HCT116 (cell line): ENCODE measurements around the gene PPP1R14C. TPM values are rescaled to one million over a fixed set of nuclear protein-coding genes. Genes with fewer than 3 reads are reported as not detected.

Experiments used
- ATAC-seq: fragments of 200-7000 bp; cut with Tn5 transposase; 2 replicates; pipeline ENCODE4 v1.9.1; 2020; ENCODE audit warnings: mild to moderate bottlenecking, moderate library complexity
- BruUV-seq: library from RNA; stranded (reverse); fragments of 400-500 nt; replicated peaks from 2 replicates; lab custom pipeline; 2021; lab: Mats Ljungman, UMichigan
- CTCF ChIA-PET: fragments of 300-600 bp; sonication (Branson Sonifier 250); formaldehyde crosslinking; loops from one replicate; lab custom pipeline; 2021; ENCODE audit warnings: antibody characterized with exemption; lab: Charles Lee
- POLR2A ChIA-PET: fragments of 300-600, 350-600 bp; sonication (Branson Sonifier 250); formaldehyde crosslinking; loops from one replicate; lab custom pipeline; 2021; ENCODE audit warnings: antibody characterized with exemption; lab: Charles Lee
- RAD21 ChIA-PET, 2 experiments: fragments of 300-600 bp; sonication (Branson Sonifier 250); formaldehyde crosslinking; loops; one replicate each; lab custom pipeline; 2023; ENCODE audit warnings: low total read pairs in 2 of 2; ENCODE audit not compliant: uncharacterized antibody in 2 of 2, unreplicated experiment in 2 of 2, low non-redundant PET in 1 of 2; lab: Charles Lee
- DNase-seq: peaks from one replicate; pipeline ENCODE4 v3.0.0-alpha.2; 2010; ENCODE audit warnings: low read depth, low spot score
- H2AFZ ChIP-seq: fragments of 200-600 bp; shearing (Covaris generic), sonication (generic); 2 replicates; pipeline ENCODE4 v1.6.1; 2017; ENCODE audit warnings: low read depth, mixed run types, mixed read lengths, antibody characterized with exemption, low read length; ENCODE audit not compliant: poor library complexity, severe bottlenecking
- H3K27ac ChIP-seq: 2 replicates; pipeline ENCODE4 v1.5.1; 2012; ENCODE audit warnings: low read depth, low read length
- H3K27me3 ChIP-seq: fragments of 200-600 bp; sonication (generic); 2 replicates; pipeline ENCODE4 v1.6.1; 2016; ENCODE audit warnings: mixed run types, low read length, mixed read lengths; ENCODE audit not compliant: insufficient read depth
- H3K36me3 ChIP-seq, 2 experiments: fragments of 200-500 bp in 1 of 2; fragments of 200-600 bp in 1 of 2; sonication (Bioruptor generic) in 1 of 2; sonication (generic) in 1 of 2; 2 replicates each; pipeline versions ENCODE4 v1.5.1 to v1.6.1; 2014 to 2016; ENCODE audit warnings: low read length in 2 of 2, inconsistent platforms in 1 of 2, mixed read lengths in 1 of 2, mixed run types in 1 of 2; ENCODE audit not compliant: insufficient read depth in 2 of 2, control insufficient read depth in 1 of 2
- H3K4me1 ChIP-seq, 2 experiments: fragments of 200-600 bp in 1 of 2; sonication (generic) in 1 of 2; 2 replicates each; pipeline versions ENCODE4 v1.5.1 to v1.6.1; 2012 to 2017; ENCODE audit warnings: low read length in 2 of 2, inconsistent platforms in 1 of 2, mild to moderate bottlenecking in 1 of 2, mixed read lengths in 1 of 2, mixed run types in 1 of 2, moderate library complexity in 1 of 2; ENCODE audit not compliant: insufficient read depth in 2 of 2, control insufficient read depth in 1 of 2
- H3K4me2 ChIP-seq: fragments of 200-600 bp; sonication (generic); 2 replicates; pipeline ENCODE4 v1.6.1; 2017; ENCODE audit warnings: mixed run types, low read length, mixed read lengths
- H3K4me3 ChIP-seq, 2 experiments: fragments of 200-600 bp in 1 of 2; sonication (generic) in 1 of 2; replicated peaks in 1 of 2; 2 replicates each; pipeline ENCODE4 v1.5.1; 2011 to 2016; ENCODE audit warnings: low read length in 2 of 2, control low read depth in 1 of 2, low read depth in 1 of 2, mild to moderate bottlenecking in 1 of 2, mixed read lengths in 1 of 2, mixed run types in 1 of 2
- H3K79me2 ChIP-seq: fragments of 200-600 bp; sonication (generic); 2 replicates; pipeline ENCODE4 v1.6.1; 2017; ENCODE audit warnings: mild to moderate bottlenecking, mixed run types, low read length, moderate library complexity, mixed read lengths; ENCODE audit not compliant: insufficient read depth
- H3K9ac ChIP-seq: fragments of 200-600 bp; sonication (generic); 2 replicates; pipeline ENCODE4 v1.6.1; 2016; ENCODE audit warnings: low read length, mixed read lengths
- H3K9me2 ChIP-seq: fragments of 200-600 bp; sonication (generic), shearing (Covaris generic); 2 replicates; pipeline ENCODE4 v1.6.1; 2017; ENCODE audit warnings: mixed run types, mild to moderate bottlenecking, moderate library complexity; ENCODE audit not compliant: insufficient read depth
- H3K9me3 ChIP-seq, 2 experiments: fragments of 200-500 bp in 1 of 2; fragments of 200-600 bp in 1 of 2; sonication (Bioruptor generic) in 1 of 2; sonication (generic) in 1 of 2; 2 replicates each; pipeline ENCODE4 v1.6.1; 2014 to 2017; ENCODE audit warnings: low read length in 2 of 2, mixed read lengths in 2 of 2, inconsistent platforms in 1 of 2, low read depth in 1 of 2, mild to moderate bottlenecking in 1 of 2, mixed run types in 1 of 2, moderate library complexity in 1 of 2; ENCODE audit not compliant: control insufficient read depth in 1 of 2, insufficient read depth in 1 of 2
- H4K20me1 ChIP-seq: fragments of 200-600 bp; sonication (generic), shearing (Covaris generic); 2 replicates; pipeline ENCODE4 v1.6.1; 2017; ENCODE audit warnings: mixed run types, mild to moderate bottlenecking, moderate library complexity; ENCODE audit not compliant: insufficient read depth
- CBX3 ChIP-seq: IDR thresholded peaks from 2 replicates; pipeline ENCODE4 v1.6.1; 2012; ENCODE audit warnings: low read depth
- CEBPB ChIP-seq: IDR thresholded peaks from 2 replicates; pipeline ENCODE4 v1.6.1; 2012; ENCODE audit warnings: low read depth
- EGR1 ChIP-seq: IDR thresholded peaks from 2 replicates; pipeline ENCODE4 v1.6.1; 2012; ENCODE audit warnings: low read depth
- EZH2phosphoT487 ChIP-seq: fragments of 200-600 bp; IDR thresholded peaks from 2 replicates; pipeline ENCODE4 v1.6.1; 2018; ENCODE audit warnings: antibody characterized with exemption, borderline replicate concordance
- FOSL1 ChIP-seq: IDR thresholded peaks from 2 replicates; pipeline ENCODE4 v1.6.1; 2012; ENCODE audit warnings: low read depth
- POLR2AphosphoS5 ChIP-seq: IDR thresholded peaks from 2 replicates; pipeline ENCODE4 v1.6.1; 2011; ENCODE audit warnings: mild to moderate bottlenecking, low read depth, low read length, moderate library complexity
- RAD21 ChIP-seq: IDR thresholded peaks from 2 replicates; pipeline ENCODE4 v1.6.1; 2012; ENCODE audit warnings: low read depth, mild to moderate bottlenecking
- SIN3A ChIP-seq: IDR thresholded peaks from 2 replicates; pipeline ENCODE4 v1.6.1; 2012; ENCODE audit warnings: low read depth
- TCF7L2 ChIP-seq: IDR thresholded peaks from 2 replicates; pipeline ENCODE4 v1.7.0; 2011; ENCODE audit warnings: borderline replicate concordance, inconsistent platforms; ENCODE audit not compliant: insufficient read depth, insufficient read length; ENCODE audit errors: extremely low read depth
- YY1 ChIP-seq: IDR thresholded peaks from 2 replicates; pipeline ENCODE4 v1.6.1; 2011; ENCODE audit warnings: low read length, low read depth, moderate library complexity, mild to moderate bottlenecking; ENCODE audit not compliant: insufficient replicate concordance; ENCODE audit errors: extremely low read depth
- ZFX ChIP-seq: fragments of 450-650 bp; IDR thresholded peaks from 2 replicates; pipeline ENCODE4 v1.6.1; 2017
- intact Hi-C: fragments of 100-400 bp; cut with micrococcal nuclease; formaldehyde crosslinking; loops from 2 replicates; pipeline ENCODE4 v1.10.0; 2022
- total RNA-seq: library from RNA; stranded (reverse); gene quantifications from one replicate; pipeline ENCODE4 v1.2.1, GENCODE V29; 2021; ENCODE audit not compliant: unreplicated experiment
- TF ChIP-seq, protein P1 (sequence below): IDR thresholded peaks from 2 replicates; pipeline ENCODE4 v1.6.1; 2012; ENCODE audit warnings: low read depth
- TF ChIP-seq, protein P2 (sequence below): IDR thresholded peaks from 2 replicates; pipeline ENCODE4 v1.6.1; 2012

Gene PPP1R14C
- total RNA-seq, 1 experiment from 2014 or later = 7.8 TPM

DNA sequence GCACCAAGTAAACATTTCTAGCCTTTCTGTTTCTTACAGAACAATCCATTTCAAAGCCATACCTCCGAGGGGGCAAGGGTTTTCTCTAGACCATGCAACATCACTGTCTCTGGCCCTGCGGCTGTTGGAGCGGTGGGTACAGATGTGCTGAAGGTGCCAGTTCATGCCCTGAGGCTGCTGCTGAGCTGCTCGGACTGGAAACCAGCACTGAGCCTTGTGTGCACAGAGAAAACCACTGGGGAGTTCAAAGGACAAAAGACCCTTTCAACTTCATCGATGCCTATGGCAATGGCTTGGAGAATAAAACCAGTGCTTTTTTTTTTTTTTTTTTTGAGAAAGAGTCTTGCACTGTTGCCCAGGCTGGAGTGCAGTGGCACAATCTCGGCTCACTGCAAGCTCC is 132.6 kb downstream of the PPP1R14C start:
- BruUV-seq = no TSS peak
- CTCF ChIA-PET = no interaction called here
- no peaks in the 10 kb centered on the region for H3K27me3 ChIP-seq
- no peaks in the 10 kb centered on the region for H3K9me3 ChIP-seq
- H2AFZ ChIP-seq = no peak overlapping the region
- H3K9me2 ChIP-seq = no peaks in the 10 kb centered on the region
- H3K9ac ChIP-seq = no peak overlapping the region
- H3K4me1 ChIP-seq = peaks cover 5 to 28% of the 10 kb centered on the region in 2 experiments
- intact Hi-C loops = no loop called here
- no peak overlapping the region for H3K27ac ChIP-seq
- RAD21 ChIA-PET = no interaction called here
- H3K36me3 ChIP-seq = no peaks in the 10 kb centered on the region
- H3K4me3 ChIP-seq = no peak overlapping the region
- H4K20me1 ChIP-seq = no peaks in the 10 kb centered on the region
- no peak for ATAC-seq
- no peaks in the 10 kb centered on the region for H3K79me2 ChIP-seq
- no peak overlapping the region for H3K4me2 ChIP-seq
- POLR2A ChIA-PET = no interaction called here
- no peak for TF ChIP-seq TCF7L2
- TF ChIP-seq CBX3 = no peak
- TF ChIP-seq ZFX = no peak
- no peak for TF ChIP-seq FOSL1
- TF ChIP-seq EZH2phosphoT487 = no peak
- no peak for TF ChIP-seq EGR1
- TF ChIP-seq YY1 = no peak
- no peak for TF ChIP-seq RAD21
- TF ChIP-seq SIN3A = no peak
- TF ChIP-seq, protein P1, sequence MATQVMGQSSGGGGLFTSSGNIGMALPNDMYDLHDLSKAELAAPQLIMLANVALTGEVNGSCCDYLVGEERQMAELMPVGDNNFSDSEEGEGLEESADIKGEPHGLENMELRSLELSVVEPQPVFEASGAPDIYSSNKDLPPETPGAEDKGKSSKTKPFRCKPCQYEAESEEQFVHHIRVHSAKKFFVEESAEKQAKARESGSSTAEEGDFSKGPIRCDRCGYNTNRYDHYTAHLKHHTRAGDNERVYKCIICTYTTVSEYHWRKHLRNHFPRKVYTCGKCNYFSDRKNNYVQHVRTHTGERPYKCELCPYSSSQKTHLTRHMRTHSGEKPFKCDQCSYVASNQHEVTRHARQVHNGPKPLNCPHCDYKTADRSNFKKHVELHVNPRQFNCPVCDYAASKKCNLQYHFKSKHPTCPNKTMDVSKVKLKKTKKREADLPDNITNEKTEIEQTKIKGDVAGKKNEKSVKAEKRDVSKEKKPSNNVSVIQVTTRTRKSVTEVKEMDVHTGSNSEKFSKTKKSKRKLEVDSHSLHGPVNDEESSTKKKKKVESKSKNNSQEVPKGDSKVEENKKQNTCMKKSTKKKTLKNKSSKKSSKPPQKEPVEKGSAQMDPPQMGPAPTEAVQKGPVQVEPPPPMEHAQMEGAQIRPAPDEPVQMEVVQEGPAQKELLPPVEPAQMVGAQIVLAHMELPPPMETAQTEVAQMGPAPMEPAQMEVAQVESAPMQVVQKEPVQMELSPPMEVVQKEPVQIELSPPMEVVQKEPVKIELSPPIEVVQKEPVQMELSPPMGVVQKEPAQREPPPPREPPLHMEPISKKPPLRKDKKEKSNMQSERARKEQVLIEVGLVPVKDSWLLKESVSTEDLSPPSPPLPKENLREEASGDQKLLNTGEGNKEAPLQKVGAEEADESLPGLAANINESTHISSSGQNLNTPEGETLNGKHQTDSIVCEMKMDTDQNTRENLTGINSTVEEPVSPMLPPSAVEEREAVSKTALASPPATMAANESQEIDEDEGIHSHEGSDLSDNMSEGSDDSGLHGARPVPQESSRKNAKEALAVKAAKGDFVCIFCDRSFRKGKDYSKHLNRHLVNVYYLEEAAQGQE = no peak
- TF ChIP-seq CEBPB = no peak
- TF ChIP-seq, protein P2, sequence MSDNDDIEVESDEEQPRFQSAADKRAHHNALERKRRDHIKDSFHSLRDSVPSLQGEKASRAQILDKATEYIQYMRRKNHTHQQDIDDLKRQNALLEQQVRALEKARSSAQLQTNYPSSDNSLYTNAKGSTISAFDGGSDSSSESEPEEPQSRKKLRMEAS = no peak
- no peak for TF ChIP-seq POLR2AphosphoS5
- no peak for DNase-seq
